ENCODE measurements around the gene PTPRG.
"Not testable (repeated sequence)": the region's sequence is repeated elsewhere in the genome, so short reads cannot be mapped to it uniquely, and the experiment has no call there.

Gene PTPRG

DNA sequence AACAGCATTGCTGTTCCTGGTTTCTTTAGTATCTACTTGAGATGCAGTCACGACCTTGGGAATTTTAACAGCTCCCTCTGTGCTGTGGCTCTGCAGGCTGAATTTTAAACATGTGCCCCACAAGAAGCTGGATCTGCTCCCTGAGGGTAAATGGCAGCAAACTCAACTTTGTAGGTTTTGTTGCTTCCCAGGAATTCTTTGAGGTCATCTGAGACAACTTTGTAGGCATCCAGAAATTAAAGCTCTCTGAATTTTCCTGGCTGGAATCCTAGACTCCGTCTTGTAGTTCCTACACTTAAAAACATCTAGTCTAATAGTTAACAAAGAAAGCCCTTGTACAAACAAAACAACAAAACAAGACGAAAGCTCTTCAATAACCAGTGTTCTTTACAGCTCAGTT, 445.7 kb downstream of the PTPRG start:
- DNase-seq (ENCODE audit: low read depth in 2 of 2) = no peak

GRCh38 chr3:62010989-62011388, 449.6 kb downstream of the PTPRG start:
- no peak for DNase-seq (ENCODE audit: low read depth in 2 of 2)

DNA sequence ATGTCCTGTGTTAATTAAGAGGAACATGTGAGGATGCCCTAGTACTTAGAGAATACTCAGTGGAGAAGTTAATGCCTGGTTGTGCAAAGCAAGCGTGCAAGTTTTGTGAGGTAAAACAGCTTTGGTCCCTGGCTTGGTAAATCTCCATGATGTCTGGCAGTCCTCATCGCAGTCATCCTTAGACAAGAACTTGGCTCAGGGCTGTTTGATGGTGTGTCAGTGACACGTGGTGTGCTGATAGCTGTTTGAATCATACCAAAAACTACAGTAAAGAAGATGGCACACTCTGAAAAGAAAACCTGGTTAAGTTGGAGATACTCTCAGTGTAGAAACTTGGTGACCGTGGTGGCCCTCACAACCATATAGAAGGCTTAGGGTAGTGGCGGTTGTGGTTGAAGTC, 450.3 kb downstream of the PTPRG start:
- DNase-seq (ENCODE audit: low read depth in 2 of 2) = no peak

GRCh38 chr3:62013951-62014350, 452.6 kb downstream of the PTPRG start:
- no peak for DNase-seq (ENCODE audit: low read depth in 2 of 2)

GRCh38 chr3:62015111-62015510, 453.7 kb downstream of the PTPRG start:
- DNase-seq (ENCODE audit: low read depth in 2 of 2) = no peak

- DNase-seq (ENCODE audit: low read depth in 2 of 2) = no peak
Observed at GRCh38 chr3:62019906-62020305, 458.5 kb downstream of the PTPRG start.

- no peak for DNase-seq (ENCODE audit: low read depth in 2 of 2)
Observed at GRCh38 chr3:62020706-62021105, 459.3 kb downstream of the PTPRG start.

DNA sequence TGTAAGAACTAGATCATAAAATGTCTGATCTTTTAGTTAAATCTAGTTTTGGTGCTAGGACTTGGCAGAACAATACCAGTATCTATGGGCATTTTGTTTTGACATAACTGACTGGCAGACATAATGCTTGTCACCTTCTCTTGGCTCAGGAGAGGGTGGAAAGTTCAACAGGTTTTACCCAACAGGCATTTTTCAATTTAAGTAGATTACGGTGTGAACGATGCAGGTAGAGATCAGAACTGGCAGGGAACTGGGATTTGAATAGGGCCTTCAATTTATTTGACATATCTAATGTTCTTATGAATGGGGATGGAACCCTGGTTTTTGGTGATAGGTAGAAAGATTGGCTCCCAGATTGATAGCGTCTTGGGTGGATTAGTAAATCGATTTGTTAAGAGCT, 460.9 kb downstream of the PTPRG start:
- DNase-seq (ENCODE audit: low read depth in 2 of 2) = no peak

DNA sequence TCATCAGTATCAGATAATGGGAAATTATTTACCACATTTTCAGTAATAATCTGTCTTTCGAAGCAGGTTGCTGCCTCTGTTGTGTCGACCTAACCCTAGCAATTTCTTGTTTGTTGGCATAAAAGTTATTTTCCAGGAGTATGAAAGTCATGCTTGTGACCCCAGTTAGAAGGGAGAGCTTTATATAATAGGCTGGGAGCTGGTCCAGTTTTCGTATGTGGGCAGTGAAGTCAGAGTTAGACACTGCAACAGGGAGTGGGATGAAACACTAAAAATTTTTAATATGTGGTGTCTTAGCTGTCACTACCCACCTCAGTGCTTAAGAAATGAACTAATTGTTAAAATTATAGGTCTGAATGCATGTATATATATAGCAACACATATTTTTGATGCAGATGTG, 463.5 kb downstream of the PTPRG start:
- no peak for DNase-seq (ENCODE audit: low read depth in 2 of 2)

- DNase-seq (ENCODE audit: low read depth in 2 of 2) = no peak
Observed at GRCh38 chr3:62025913-62026312, 464.5 kb downstream of the PTPRG start.

DNA sequence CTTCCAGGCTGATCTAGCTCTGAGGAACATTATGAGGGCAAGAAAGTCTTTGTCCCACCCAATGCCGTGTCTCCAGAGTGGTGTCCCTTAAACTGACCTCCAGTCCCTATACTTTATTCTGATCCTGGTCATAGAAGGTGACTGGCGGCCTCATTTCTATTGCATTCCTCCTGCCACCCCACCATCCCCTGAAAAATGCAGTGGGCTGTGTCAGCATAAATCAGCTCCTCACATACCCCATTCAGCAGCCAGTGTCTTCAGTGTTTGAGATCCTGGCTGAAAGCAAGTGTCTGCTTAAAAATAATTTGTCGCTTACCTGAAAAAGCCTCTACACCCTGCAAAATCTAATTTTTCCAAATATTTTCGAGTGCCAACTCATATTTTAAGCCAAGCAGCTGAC, 465.9 kb downstream of the PTPRG start:
- no peak for DNase-seq (ENCODE audit: low read depth in 2 of 2)

GRCh38 chr3:62027796-62028195, 466.4 kb downstream of the PTPRG start:
- no peak for DNase-seq (ENCODE audit: low read depth in 2 of 2)

DNA sequence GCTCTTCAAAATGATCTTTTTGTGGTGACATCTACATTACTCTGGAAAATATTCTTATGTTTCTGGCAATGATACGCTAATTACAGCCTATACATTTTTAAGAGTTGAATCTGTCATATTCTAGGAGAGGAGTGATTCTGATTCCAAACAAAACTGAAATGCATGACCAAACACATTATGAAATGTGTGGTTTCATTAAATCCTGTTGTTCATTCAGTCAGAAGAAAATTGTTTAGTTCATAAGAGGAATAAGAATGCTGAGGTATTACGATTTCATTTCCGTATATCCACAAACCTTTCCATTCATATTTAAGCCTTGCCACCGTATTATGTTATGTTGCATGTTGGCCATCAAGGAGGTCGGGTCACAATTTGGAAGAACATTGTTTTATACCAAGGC, 466.9 kb downstream of the PTPRG start:
- DNase-seq (ENCODE audit: low read depth in 2 of 2) = no peak

DNA sequence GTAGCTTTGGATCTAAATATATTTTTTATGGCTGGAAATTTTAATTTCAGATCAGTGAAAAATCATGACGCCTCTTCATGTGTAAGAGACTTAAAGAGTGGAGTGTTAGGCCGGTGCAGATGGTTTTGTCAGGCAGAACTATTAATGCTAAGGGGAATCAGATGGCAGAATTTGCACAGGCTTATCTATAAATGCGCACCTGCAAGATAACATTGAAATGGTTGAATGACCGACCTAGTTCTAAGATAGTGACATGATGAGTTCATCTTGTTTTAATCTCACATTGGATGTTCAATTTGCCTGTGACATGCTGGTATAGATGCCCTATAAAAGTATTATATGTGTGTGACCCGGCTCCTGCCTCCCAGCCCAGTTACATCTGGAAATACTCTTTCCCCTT, 471.4 kb downstream of the PTPRG start:
- DNase-seq (ENCODE audit: low read depth in 2 of 2) = no peak

- DNase-seq (ENCODE audit: low read depth in 2 of 2) = no peak
Observed at GRCh38 chr3:62035402-62036057, 474.2 kb downstream of the PTPRG start.

DNA sequence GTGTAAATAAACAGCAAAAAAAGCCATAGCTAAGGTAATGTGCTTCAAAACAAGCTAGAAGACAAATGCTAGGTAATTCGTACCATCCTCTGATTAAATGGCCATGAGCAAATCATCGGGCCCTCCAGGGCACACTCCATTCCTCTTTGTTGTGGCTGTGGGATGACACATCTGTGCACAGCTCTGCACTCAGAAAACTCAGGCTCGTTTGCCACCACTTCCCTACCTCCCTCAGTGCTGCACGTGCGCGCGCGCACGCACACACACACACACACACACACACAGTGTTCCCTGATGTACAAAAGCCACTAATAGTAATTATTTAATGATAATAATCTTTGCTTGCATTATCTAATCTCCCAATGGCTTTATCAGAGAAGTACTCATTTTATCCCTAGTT, 475.4 kb downstream of the PTPRG start:
- DNase-seq (ENCODE audit: low read depth in 2 of 2) = no peak

- DNase-seq (ENCODE audit: low read depth in 2 of 2) = not testable (repeated sequence)
Observed at GRCh38 chr3:62038798-62039197, 477.4 kb downstream of the PTPRG start.

DNA sequence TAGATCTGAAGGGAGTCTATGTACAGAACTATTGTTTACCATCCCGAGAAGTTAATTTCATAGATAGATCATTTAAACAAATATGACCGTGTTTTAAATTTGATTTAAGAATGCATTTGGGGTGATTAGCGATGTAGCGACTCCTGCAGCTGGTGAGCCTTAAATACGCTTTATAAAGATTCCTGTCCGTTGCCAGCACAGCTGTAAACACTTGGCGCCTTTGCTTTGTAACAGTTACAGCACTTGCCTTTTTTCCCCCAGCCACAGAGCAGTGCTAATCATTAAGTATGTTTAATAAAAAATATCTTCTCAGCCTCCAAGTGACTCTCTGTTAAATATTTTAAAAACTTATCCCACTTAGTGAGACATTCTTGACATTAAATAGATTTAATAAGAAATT, 478.2 kb downstream of the PTPRG start:
- DNase-seq (ENCODE audit: low read depth in 2 of 2) = no peak

DNA sequence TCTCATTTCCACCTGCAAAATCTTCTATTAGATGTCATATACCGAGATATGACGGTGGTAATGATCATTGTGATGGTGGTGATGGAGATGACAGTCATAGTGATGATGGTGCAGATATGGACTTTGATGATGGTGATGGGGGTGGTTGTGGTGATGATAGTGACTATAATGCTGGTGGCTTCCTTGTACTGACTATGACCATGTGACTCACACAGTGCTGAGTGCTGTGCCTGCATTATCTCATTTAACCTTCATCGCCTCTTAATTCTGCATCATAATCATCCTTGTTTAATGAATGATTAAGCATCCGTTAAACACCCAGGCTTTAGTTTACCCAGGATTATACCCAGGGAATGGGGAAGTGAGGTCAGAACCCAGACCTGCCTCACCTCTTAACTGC, 480.3 kb downstream of the PTPRG start:
- no peak for DNase-seq (ENCODE audit: low read depth in 2 of 2)

- DNase-seq (ENCODE audit: low read depth in 2 of 2) = no peak
Observed at GRCh38 chr3:62044874-62045411, 483.6 kb downstream of the PTPRG start.

DNA sequence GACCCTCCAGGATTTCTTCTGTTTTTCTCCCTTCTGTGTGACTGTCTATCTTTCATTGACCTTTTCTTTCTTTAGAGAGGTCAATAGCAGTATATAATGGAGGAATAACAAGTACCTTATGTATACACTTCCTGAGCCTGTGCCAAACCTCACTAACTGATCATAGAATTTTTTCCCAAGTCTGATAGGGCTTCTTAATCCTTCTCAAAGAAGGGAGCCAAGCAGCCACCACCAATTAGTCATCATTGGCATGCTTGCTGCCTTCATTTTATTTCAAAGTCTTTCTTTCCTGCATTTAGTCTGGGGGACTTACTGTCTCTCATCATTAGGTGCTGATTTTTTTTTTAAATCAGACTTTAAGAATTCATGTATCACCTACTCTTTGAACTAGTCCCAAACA, 485.0 kb downstream of the PTPRG start:
- peak; percentile 28 to 29 for DNase-seq (ENCODE audit: low read depth in 2 of 2)

DNA sequence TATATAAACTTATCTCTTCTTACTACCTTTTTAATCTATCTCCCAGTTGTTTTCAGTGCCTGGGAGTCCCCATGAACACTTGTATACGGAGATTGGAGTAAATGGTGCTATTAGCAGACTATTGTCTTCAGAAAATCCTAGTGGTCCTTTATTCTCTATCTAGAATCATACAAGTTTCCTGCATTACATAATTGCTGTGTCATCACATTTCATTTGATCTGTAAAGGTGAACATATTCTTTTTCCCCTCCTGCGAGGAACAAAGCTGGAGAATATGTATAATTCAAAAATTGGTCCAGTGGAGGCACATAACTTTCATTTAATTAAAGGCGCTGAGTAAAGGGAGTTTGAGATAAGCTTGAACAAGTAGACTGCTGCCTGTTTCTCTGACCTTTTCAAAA, 487.2 kb downstream of the PTPRG start:
- DNase-seq (ENCODE audit: low read depth in 2 of 2) = no peak

GRCh38 chr3:62049033-62049432, 487.7 kb downstream of the PTPRG start:
- DNase-seq (ENCODE audit: low read depth in 2 of 2) = no peak

GRCh38 chr3:62051506-62051905, 490.1 kb downstream of the PTPRG start:
- no peak for DNase-seq (ENCODE audit: low read depth in 2 of 2)
